ENCODE measurements around the gene ABHD16B.

- TF ChIP-seq, protein P1, sequence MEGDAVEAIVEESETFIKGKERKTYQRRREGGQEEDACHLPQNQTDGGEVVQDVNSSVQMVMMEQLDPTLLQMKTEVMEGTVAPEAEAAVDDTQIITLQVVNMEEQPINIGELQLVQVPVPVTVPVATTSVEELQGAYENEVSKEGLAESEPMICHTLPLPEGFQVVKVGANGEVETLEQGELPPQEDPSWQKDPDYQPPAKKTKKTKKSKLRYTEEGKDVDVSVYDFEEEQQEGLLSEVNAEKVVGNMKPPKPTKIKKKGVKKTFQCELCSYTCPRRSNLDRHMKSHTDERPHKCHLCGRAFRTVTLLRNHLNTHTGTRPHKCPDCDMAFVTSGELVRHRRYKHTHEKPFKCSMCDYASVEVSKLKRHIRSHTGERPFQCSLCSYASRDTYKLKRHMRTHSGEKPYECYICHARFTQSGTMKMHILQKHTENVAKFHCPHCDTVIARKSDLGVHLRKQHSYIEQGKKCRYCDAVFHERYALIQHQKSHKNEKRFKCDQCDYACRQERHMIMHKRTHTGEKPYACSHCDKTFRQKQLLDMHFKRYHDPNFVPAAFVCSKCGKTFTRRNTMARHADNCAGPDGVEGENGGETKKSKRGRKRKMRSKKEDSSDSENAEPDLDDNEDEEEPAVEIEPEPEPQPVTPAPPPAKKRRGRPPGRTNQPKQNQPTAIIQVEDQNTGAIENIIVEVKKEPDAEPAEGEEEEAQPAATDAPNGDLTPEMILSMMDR (IDR thresholded peaks at IDR 0.05), result no peak
- TF ChIP-seq POLR2A (IDR thresholded peaks at IDR 0.05), result no peak
Observed at GRCh38 chr20:63854069-63854765, 7.1 kb upstream of the ABHD16B start.

All from Peyer's patch (tissue), 4 donors.